AG04449 (cell line): ENCODE measurements around the gene LAMTOR1.

ENCODE experiments used
- CTCF ChIA-PET: fragments of 350-600 bp; formaldehyde crosslinking; extraction: SDS; loops from one replicate; lab custom pipeline; 2021; ENCODE audit warnings: antibody characterized with exemption; lab: Yijun Ruan, JAX
- POLR2A ChIA-PET: fragments of 400-600, 350-600 bp; formaldehyde crosslinking; extraction: SDS; loops from one replicate; lab custom pipeline; 2020; ENCODE audit warnings: antibody characterized with exemption, inconsistent platforms; lab: Yijun Ruan, JAX
- DNase-seq: peaks from one replicate; pipeline ENCODE4 v3.0.0-alpha.2; 2010; ENCODE audit warnings: low read depth, low spot score
- H3K4me3 ChIP-seq: 2 replicates; pipeline ENCODE4 v1.5.1; 2011; ENCODE audit warnings: low read depth, mild to moderate bottlenecking, control low read depth, low read length
- CTCF ChIP-seq: IDR thresholded peaks from one replicate; pipeline ENCODE4 v1.5.1; 2011; ENCODE audit warnings: mild to moderate bottlenecking, moderate library complexity, low read length, control low read depth, inconsistent platforms; ENCODE audit not compliant: insufficient read depth; ENCODE audit errors: missing control alignments

The LAMTOR1 gene

DNA sequence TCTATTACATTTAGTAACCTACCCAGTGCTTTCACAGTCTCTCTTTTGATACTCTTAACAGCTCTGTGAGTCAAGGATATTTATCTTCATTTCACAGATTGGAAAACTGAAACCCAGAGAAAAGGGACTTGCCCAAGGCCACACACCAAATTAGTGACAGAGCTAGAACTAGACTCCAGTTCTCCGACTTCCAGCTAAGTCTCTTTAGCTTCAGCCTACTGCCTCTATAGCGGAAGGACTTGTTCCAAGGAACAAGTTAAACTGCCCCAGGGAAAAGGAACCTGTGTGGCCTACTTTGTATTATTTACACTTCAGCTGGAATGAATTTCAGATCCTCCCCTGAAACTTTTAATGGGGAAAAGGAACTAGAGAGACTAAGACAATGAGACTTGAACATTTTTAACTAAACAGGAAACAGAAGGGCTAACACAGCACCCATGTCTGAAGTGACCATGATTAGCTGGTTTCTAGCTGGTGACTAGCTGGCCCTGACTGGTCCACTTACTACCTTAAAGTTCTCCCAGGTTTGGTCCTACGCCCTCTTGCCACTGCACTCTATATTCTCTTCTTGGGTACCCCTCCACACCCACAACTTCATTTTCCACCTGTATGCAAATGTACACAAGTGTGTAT is 21.2 kb downstream of the LAMTOR1 start:
- no peak for DNase-seq
- POLR2A ChIA-PET, result interaction anchor here (0.5 to 1.1 kb wide), 3 partner anchors 10 to 17 kb away, joined by 3 to 5 read pairs (median 3); no protein-coding TSS in a partner anchor
- TF ChIP-seq CTCF, result no peak
- CTCF ChIA-PET, result interaction anchor here (1.0 to 2.3 kb wide), 6 partner anchors 9 to 352 kb away, joined by 3 to 40 read pairs (median 4); partner anchors contain the start of gene CLPB
- H3K4me3 ChIP-seq, result no peak overlapping the region

GRCh38 chr11:72081184-72081644 is 21.9 kb downstream of the LAMTOR1 start:
- POLR2A ChIA-PET, result interaction anchor here (0.5 kb wide), 1 partner anchor 18 kb away, joined by 3 read pairs; no protein-coding TSS in a partner anchor
- peak overlapping the region; percentile 69 for H3K4me3 ChIP-seq
- TF ChIP-seq CTCF, result no peak
- no peak for DNase-seq
- CTCF ChIA-PET, result interaction anchor here (1.1 to 2.3 kb wide), 5 partner anchors 10 to 353 kb away, joined by 3 to 40 read pairs (median 5); partner anchors contain the start of gene CLPB

- POLR2A ChIA-PET, result no interaction called here
- no peak for TF ChIP-seq CTCF
- CTCF ChIA-PET, result interaction anchor here (1.2 to 2.3 kb wide), 3 partner anchors 11 to 103 kb away, joined by 4 to 40 read pairs (median 16); no protein-coding TSS in a partner anchor
Observed at GRCh38 chr11:72080326-72081183, 22.5 kb downstream of the LAMTOR1 start, which contains the start of the genes LRRC51 and NUMA1. Gene LRRC51, plus strand, starts transcription at chr11:72080850. Its CDS starts 8,234 bp downstream, at chr11:72089084. Gene NUMA1, minus strand, starts transcription at chr11:72080542. Its CDS starts 44,599 bp downstream, at chr11:72035943.

GRCh38 chr11:72079819-72080325 is 23.2 kb downstream of the LAMTOR1 start:
- CTCF ChIA-PET, result no interaction called here

More at GRCh38 chr11:72080326-72081183, 22.5 kb downstream of the LAMTOR1 start, which contains the start of the genes LRRC51 and NUMA1:
- H3K4me3 ChIP-seq, result peak within 1 kb of the TSS; percentile 71
- peak; percentile 100 for DNase-seq

GRCh38 chr11:72078477-72078876 is 24.6 kb downstream of the LAMTOR1 start:
- TF ChIP-seq CTCF, result no peak

More at GRCh38 chr11:72079819-72080325, 23.2 kb downstream of the LAMTOR1 start:
- no peak for TF ChIP-seq CTCF
- POLR2A ChIA-PET, result interaction anchor here (2.2 kb wide), 1 partner anchor 39 kb away, joined by 12 read pairs; no protein-coding TSS in a partner anchor
- peak overlapping the region; percentile 71 for H3K4me3 ChIP-seq
- DNase-seq, result no peak

More at GRCh38 chr11:72078477-72078876, 24.6 kb downstream of the LAMTOR1 start:
- no peak for DNase-seq
- ChIA-PET POLR2A (interaction anchor here (1.2 to 2.2 kb wide), 3 partner anchors 10 to 38 kb away, joined by 3 to 12 read pairs (median 4); no protein-coding TSS in a partner anchor), CTCF (interaction anchor here (0.9 to 2.0 kb wide), 12 partner anchors 9 to 352 kb away, joined by 3 to 14 read pairs (median 5); partner anchors contain the start of gene IL18BP)
- H3K4me3 ChIP-seq, result peak overlapping the region; percentile 71
